ENCODE results near the gene ADSS2. TPM values are rescaled to one million over a fixed set of nuclear protein-coding genes. Genes with fewer than 3 reads are reported as not detected.

ADSS2 gene
- total RNA-seq, 1 donor from 2014 or later: 181 TPM

DNA sequence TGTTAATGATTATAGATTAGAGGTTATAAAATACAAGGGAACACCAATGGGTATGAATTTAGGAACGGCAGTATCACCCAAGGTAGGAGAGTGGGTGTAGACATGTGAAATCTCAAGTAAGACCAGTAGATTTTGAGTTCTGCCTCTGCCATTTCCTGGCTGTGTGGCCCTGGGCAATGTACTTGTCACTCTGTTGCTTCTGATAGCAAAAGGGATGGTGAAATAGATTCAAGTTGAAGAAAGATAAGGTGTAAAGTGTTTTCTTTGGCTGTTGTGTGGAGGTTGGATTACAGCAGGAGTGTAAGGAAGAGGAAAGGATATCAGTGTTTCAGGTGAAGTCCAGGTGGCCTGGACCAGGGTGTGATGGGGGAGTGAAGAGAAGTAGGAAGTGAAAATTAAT, 64.3 kb downstream of the ADSS2 start:
- H3K9me3 Mint-ChIP-seq: no peaks in the 10 kb centered on the region
- Histone ChIP-seq H3K36me3 (no peaks in the 10 kb centered on the region), H3K27me3 (no peaks in the 10 kb centered on the region), H3K9me3 (ENCODE audit: low read depth) (no peaks in the 10 kb centered on the region), H2AFZ (replicated peaks) (no peak overlapping the region), H3K4me1 (peaks cover 11% of the 10 kb centered on the region), H3K4me3 (no peak overlapping the region), H3F3A (ENCODE audit: low read depth) (peaks cover 4% of the 10 kb centered on the region), H3K4me2 (no peak overlapping the region), H3K27ac (no peak overlapping the region), H3K79me2 (ENCODE audit: low read depth) (no peaks in the 10 kb centered on the region), H4K20me1 (ENCODE audit: low read depth) (no peaks in the 10 kb centered on the region), H3K9ac (no peak overlapping the region)
- H3K27ac Mint-ChIP-seq: no peak overlapping the region
- TF ChIP-seq EZH2phosphoT487 (IDR thresholded peaks at IDR 0.05) (no peak), EZH2 (IDR thresholded peaks at IDR 0.05) (no peak)
- TF ChIP-seq, protein P1, sequence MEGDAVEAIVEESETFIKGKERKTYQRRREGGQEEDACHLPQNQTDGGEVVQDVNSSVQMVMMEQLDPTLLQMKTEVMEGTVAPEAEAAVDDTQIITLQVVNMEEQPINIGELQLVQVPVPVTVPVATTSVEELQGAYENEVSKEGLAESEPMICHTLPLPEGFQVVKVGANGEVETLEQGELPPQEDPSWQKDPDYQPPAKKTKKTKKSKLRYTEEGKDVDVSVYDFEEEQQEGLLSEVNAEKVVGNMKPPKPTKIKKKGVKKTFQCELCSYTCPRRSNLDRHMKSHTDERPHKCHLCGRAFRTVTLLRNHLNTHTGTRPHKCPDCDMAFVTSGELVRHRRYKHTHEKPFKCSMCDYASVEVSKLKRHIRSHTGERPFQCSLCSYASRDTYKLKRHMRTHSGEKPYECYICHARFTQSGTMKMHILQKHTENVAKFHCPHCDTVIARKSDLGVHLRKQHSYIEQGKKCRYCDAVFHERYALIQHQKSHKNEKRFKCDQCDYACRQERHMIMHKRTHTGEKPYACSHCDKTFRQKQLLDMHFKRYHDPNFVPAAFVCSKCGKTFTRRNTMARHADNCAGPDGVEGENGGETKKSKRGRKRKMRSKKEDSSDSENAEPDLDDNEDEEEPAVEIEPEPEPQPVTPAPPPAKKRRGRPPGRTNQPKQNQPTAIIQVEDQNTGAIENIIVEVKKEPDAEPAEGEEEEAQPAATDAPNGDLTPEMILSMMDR (IDR thresholded peaks at IDR 0.05): no peak
- peaks cover under 1% of the 10 kb centered on the region for H3K27me3 Mint-ChIP-seq (ENCODE audit: insufficient read depth, low read depth)
- peaks cover 1% of the 10 kb centered on the region for H3K36me3 Mint-ChIP-seq
- DNase-seq (ENCODE audit: low spot score): no peak
- H3K4me3 Mint-ChIP-seq: no peak overlapping the region
- H3K4me1 Mint-ChIP-seq: no peaks in the 10 kb centered on the region

DNA sequence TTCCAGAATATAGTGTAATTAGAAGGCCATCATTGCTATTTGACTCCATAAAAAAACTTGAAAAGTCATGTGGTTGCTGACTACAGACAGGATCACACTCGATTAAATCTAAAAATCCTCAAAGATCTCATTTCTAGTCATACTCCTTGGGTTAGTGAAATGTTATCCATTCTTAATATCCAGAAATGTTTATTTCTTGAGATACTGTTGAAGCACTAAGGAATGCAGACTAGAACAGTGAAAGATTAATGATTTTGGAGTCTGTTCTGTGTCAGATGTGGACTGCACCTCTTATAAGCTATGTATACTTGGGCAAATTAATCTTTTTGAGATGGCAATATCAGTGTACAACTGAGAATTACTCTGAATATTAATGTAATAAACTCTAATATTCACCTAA, 65.1 kb downstream of the ADSS2 start:
- H3K4me2 ChIP-seq: no peak overlapping the region
- H4K20me1 ChIP-seq (ENCODE audit: low read depth): no peaks in the 10 kb centered on the region
- peaks cover 4% of the 10 kb centered on the region for H3F3A ChIP-seq (ENCODE audit: low read depth)
- no peaks in the 10 kb centered on the region for H3K9me3 ChIP-seq (ENCODE audit: low read depth)
- H3K27ac ChIP-seq: no peak overlapping the region
- H3K36me3 Mint-ChIP-seq: peaks cover 1% of the 10 kb centered on the region
- H3K9me3 Mint-ChIP-seq: no peaks in the 10 kb centered on the region
- H3K4me3 Mint-ChIP-seq: no peak overlapping the region
- H3K27ac Mint-ChIP-seq: no peak overlapping the region
- H3K27me3 ChIP-seq: no peaks in the 10 kb centered on the region
- H3K36me3 ChIP-seq: no peaks in the 10 kb centered on the region
- TF ChIP-seq, protein P1 (IDR thresholded peaks at IDR 0.05): no peak
- no peak for TF ChIP-seq EZH2 (IDR thresholded peaks at IDR 0.05)
- no peak for TF ChIP-seq EZH2phosphoT487 (IDR thresholded peaks at IDR 0.05)
- H3K79me2 ChIP-seq (ENCODE audit: low read depth): no peaks in the 10 kb centered on the region
- no peak for DNase-seq (ENCODE audit: low spot score)
- H3K4me1 ChIP-seq: peaks cover 11% of the 10 kb centered on the region
- no peak overlapping the region for H3K9ac ChIP-seq
- no peak overlapping the region for H3K4me3 ChIP-seq
- peaks cover under 1% of the 10 kb centered on the region for H3K27me3 Mint-ChIP-seq (ENCODE audit: insufficient read depth, low read depth)
- no peak overlapping the region for H2AFZ ChIP-seq (replicated peaks)
- no peaks in the 10 kb centered on the region for H3K4me1 Mint-ChIP-seq

DNA sequence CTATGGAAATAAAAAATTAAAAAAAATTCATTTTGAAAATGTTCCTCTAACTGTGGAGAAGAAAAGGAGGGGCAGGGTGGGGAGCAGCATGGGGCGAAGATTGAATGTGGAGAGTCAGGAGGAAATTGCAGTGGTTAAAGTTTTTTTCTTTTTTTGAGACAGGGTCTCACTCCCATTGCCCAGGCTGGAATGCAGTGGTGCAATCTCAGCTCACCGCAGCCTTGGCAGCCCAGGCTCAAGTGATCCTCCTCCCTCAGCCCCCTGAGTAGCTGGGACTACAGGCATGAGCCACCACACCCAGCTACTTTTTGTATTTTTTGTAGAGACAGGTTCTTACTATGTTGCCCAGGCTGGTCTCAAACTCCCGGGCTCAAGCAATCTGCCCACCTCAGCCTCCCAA, 67.6 kb downstream of the ADSS2 start:
- no peak overlapping the region for H3K27ac ChIP-seq
- H3K27me3 Mint-ChIP-seq (ENCODE audit: insufficient read depth, low read depth): peaks cover 7% of the 10 kb centered on the region

More for the DNA sequence above, 67.6 kb downstream of the ADSS2 start:
- no peak overlapping the region for H3K9ac ChIP-seq
- Mint-ChIP-seq H3K9me3 (no peaks in the 10 kb centered on the region), H3K4me3 (no peak overlapping the region), H3K36me3 (no peaks in the 10 kb centered on the region), H3K4me1 (no peaks in the 10 kb centered on the region), H3K27ac (no peak overlapping the region)
- H3K4me3 ChIP-seq: no peak overlapping the region
- H2AFZ ChIP-seq (replicated peaks): no peak overlapping the region
- H3F3A ChIP-seq (ENCODE audit: low read depth): peaks cover 4% of the 10 kb centered on the region
- no peaks in the 10 kb centered on the region for H3K79me2 ChIP-seq (ENCODE audit: low read depth)
- H4K20me1 ChIP-seq (ENCODE audit: low read depth): no peaks in the 10 kb centered on the region
- TF ChIP-seq EZH2phosphoT487 (IDR thresholded peaks at IDR 0.05) (no peak), EZH2 (IDR thresholded peaks at IDR 0.05) (no peak)
- TF ChIP-seq, protein P1 (IDR thresholded peaks at IDR 0.05): no peak
- DNase-seq (ENCODE audit: low spot score): no peak
- no peaks in the 10 kb centered on the region for H3K36me3 ChIP-seq
- no peak overlapping the region for H3K4me2 ChIP-seq
- H3K4me1 ChIP-seq: peaks cover 5% of the 10 kb centered on the region
- H3K27me3 ChIP-seq: no peaks in the 10 kb centered on the region
- no peaks in the 10 kb centered on the region for H3K9me3 ChIP-seq (ENCODE audit: low read depth)

Data from neural progenitor cell (in vitro differentiated cells).